Endothelial cell (in vitro differentiated cells): ENCODE measurements around the gene SHISA6. TPM values are rescaled to one million over a fixed set of nuclear protein-coding genes. Genes with fewer than 3 reads are reported as not detected.

ENCODE experiments used
- DNase-seq: peaks from one replicate; pipeline ENCODE4 v3.0.0; 2021; ENCODE audit warnings: low spot score
- H3K27ac Mint-ChIP-seq: one replicate; pipeline ENCODE4 v1.8.0; 2021; ENCODE audit warnings: mixed read lengths, inconsistent platforms; ENCODE audit not compliant: unreplicated experiment
- H3K27me3 Mint-ChIP-seq: one replicate; pipeline ENCODE4 v1.8.0; 2021; ENCODE audit warnings: mild to moderate bottlenecking, moderate library complexity, mixed read lengths, inconsistent platforms; ENCODE audit not compliant: unreplicated experiment
- H3K36me3 Mint-ChIP-seq: one replicate; pipeline ENCODE4 v1.8.0; 2021; ENCODE audit warnings: mild to moderate bottlenecking, low read depth, mixed read lengths, inconsistent platforms; ENCODE audit not compliant: unreplicated experiment
- H3K4me1 Mint-ChIP-seq: one replicate; pipeline ENCODE4 v1.8.0; 2021; ENCODE audit warnings: mild to moderate bottlenecking, mixed read lengths, inconsistent platforms; ENCODE audit not compliant: unreplicated experiment
- H3K4me3 Mint-ChIP-seq: one replicate; pipeline ENCODE4 v1.8.0; 2021; ENCODE audit warnings: mild to moderate bottlenecking, mixed read lengths, inconsistent platforms; ENCODE audit not compliant: unreplicated experiment
- H3K9me3 Mint-ChIP-seq: one replicate; pipeline ENCODE4 v1.8.0; 2021; ENCODE audit warnings: mixed read lengths, inconsistent platforms; ENCODE audit not compliant: unreplicated experiment
- CTCF ChIP-seq: fragments of 200-600 bp; sonication (generic); IDR thresholded peaks from one replicate; pipeline ENCODE4 v1.5.0; 2021; ENCODE audit warnings: antibody characterized with exemption; ENCODE audit not compliant: unreplicated experiment
- total RNA-seq: library from RNA; stranded (reverse); fragmentation: NEBNext Ultra II Directional; extraction: Animal tissue kit (Norgen Biotek cat#: 25700); gene quantifications from one replicate; pipeline ENCODE4 v1.2.1, GENCODE V29; 2021; ENCODE audit not compliant: unreplicated experiment

Gene SHISA6
- total RNA-seq, 1 donor from 2014 or later = not detected

- peaks cover 21% of the 10 kb centered on the region for H3K9me3 Mint-ChIP-seq
- peaks cover 4% of the 10 kb centered on the region for H3K36me3 Mint-ChIP-seq
- no peak overlapping the region for H3K27ac Mint-ChIP-seq
- no peak for DNase-seq
- no peaks in the 10 kb centered on the region for H3K27me3 Mint-ChIP-seq
- H3K4me3 Mint-ChIP-seq = no peak overlapping the region
- no peaks in the 10 kb centered on the region for H3K4me1 Mint-ChIP-seq
- TF ChIP-seq CTCF = no peak
Observed at GRCh38 chr17:11324846-11325420, 83.9 kb downstream of the SHISA6 start.

- H3K4me1 Mint-ChIP-seq = no peaks in the 10 kb centered on the region
- no peak overlapping the region for H3K4me3 Mint-ChIP-seq
- no peak overlapping the region for H3K27ac Mint-ChIP-seq
- peaks cover under 1% of the 10 kb centered on the region for H3K27me3 Mint-ChIP-seq
- H3K9me3 Mint-ChIP-seq = peaks cover 14% of the 10 kb centered on the region
- H3K36me3 Mint-ChIP-seq = peaks cover 4% of the 10 kb centered on the region
- TF ChIP-seq CTCF = no peak
- no peak for DNase-seq
Observed at GRCh38 chr17:11326492-11326891, 85.5 kb downstream of the SHISA6 start.

- Mint-ChIP-seq H3K36me3 (peaks cover 4% of the 10 kb centered on the region), H3K27ac (no peak overlapping the region), H3K4me3 (no peak overlapping the region), H3K9me3 (peaks cover 27% of the 10 kb centered on the region), H3K4me1 (no peaks in the 10 kb centered on the region), H3K27me3 (peaks cover 2% of the 10 kb centered on the region)
- no peak for TF ChIP-seq CTCF
- no peak for DNase-seq
Observed at GRCh38 chr17:11328770-11329169, 87.8 kb downstream of the SHISA6 start.

- no peak for DNase-seq
- Mint-ChIP-seq H3K9me3 (peaks cover 30% of the 10 kb centered on the region), H3K36me3 (peaks cover 4% of the 10 kb centered on the region), H3K27me3 (peaks cover 2% of the 10 kb centered on the region), H3K27ac (no peak overlapping the region), H3K4me3 (no peak overlapping the region), H3K4me1 (no peaks in the 10 kb centered on the region)
- no peak for TF ChIP-seq CTCF
Observed at GRCh38 chr17:11330006-11330405, 89.0 kb downstream of the SHISA6 start.

GRCh38 chr17:11330826-11331225 lies 89.8 kb downstream of the SHISA6 start:
- H3K4me1 Mint-ChIP-seq = no peaks in the 10 kb centered on the region
- TF ChIP-seq CTCF = no peak
- DNase-seq = no peak
- H3K27ac Mint-ChIP-seq = no peak overlapping the region
- peaks cover 4% of the 10 kb centered on the region for H3K36me3 Mint-ChIP-seq
- peaks cover 2% of the 10 kb centered on the region for H3K27me3 Mint-ChIP-seq
- no peak overlapping the region for H3K4me3 Mint-ChIP-seq
- peaks cover 30% of the 10 kb centered on the region for H3K9me3 Mint-ChIP-seq
